GM12892 (cell line): ENCODE measurements around the gene SERPINA5.
"Not testable (repeated sequence)": the region's sequence is repeated elsewhere in the genome, so short reads cannot be mapped to it uniquely, and the experiment has no call there.

Experiments used
- DNase-seq: peaks from one replicate; pipeline ENCODE4 v3.0.0; 2011; ENCODE audit not compliant: insufficient read length
- FAIRE-seq: peaks from 2 replicates; lab custom pipeline; 2011; peaks lifted over from hg19 to GRCh38; lab: Jason Lieb, UNC
- POLR2A ChIP-seq: IDR thresholded peaks from 2 replicates; pipeline ENCODE4 v1.6.1; 2011; ENCODE audit warnings: low read depth, low read length, control low read depth
- POLR2AphosphoS5 ChIP-seq: IDR thresholded peaks from 2 replicates; pipeline ENCODE4 v1.6.1; 2011; ENCODE audit warnings: low read depth, low read length, control low read depth
- TAF1 ChIP-seq: IDR thresholded peaks from 2 replicates; pipeline ENCODE4 v1.6.1; 2011; ENCODE audit warnings: low read depth, mild to moderate bottlenecking, control low read depth, low read length, borderline replicate concordance

Gene SERPINA5

DNA sequence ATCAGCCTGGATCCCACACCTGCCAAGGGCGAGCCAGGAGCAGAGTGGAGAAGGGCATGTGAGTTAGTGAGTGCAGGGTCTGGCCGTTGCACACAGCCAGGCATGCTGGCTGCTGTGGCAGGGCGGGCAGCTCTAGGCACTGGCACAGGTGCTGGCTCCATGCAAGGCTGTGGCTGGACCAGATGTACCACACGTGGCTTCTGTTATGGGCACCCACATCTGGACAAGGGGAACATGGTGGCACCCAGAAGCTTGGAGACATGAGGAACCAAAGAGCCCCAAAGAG is 51.0 kb downstream of the SERPINA5 start:
- TF ChIP-seq POLR2AphosphoS5 = no peak
- TF ChIP-seq TAF1 = no peak
- no peak for TF ChIP-seq POLR2A
- no peak for DNase-seq
- FAIRE-seq = no peak

DNA sequence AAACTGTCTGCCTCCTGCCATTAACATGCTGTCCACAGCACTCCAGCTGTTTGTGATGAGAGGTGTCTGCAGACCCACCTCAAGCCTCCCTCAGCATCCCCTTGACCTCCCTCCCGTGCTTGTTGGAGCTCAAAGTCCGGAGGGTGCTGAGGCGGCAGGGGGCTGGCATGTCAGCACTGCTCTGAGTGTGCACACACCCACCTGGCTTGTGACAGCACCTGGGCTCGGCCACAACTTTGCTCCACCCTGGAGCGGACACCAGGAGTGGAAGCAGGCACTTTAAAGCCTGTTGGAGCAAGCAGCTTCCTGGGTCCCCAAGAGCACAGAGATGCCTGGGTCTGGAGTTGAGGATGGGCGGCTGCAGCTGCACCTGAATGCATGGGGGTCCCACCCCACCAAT is 51.9 kb downstream of the SERPINA5 start:
- FAIRE-seq = no peak
- DNase-seq = no peak
- TF ChIP-seq POLR2A (no peak), TAF1 (no peak), POLR2AphosphoS5 (no peak)

DNA sequence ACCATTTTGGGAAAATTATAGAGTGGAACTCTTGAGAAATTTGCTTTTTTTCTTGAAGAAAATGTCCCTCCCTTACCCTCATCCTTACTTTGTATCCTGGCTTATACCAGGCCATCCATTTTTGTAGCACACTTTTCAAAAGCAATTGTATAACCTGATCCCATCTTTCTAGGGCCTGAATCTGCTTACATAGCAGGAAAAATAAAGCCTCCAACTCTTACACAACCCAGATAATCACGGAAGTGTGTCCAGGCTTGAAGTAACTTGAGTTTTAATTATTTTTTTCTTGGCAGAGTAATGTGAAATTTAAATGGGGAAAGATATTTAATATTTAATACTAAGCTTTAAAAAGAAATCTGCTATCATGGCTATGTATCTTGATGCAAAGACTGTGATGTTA is 53.9 kb downstream of the SERPINA5 start:
- DNase-seq (no peak), FAIRE-seq (no peak)
- TF ChIP-seq TAF1 (no peak), POLR2AphosphoS5 (no peak), POLR2A (no peak)

DNA sequence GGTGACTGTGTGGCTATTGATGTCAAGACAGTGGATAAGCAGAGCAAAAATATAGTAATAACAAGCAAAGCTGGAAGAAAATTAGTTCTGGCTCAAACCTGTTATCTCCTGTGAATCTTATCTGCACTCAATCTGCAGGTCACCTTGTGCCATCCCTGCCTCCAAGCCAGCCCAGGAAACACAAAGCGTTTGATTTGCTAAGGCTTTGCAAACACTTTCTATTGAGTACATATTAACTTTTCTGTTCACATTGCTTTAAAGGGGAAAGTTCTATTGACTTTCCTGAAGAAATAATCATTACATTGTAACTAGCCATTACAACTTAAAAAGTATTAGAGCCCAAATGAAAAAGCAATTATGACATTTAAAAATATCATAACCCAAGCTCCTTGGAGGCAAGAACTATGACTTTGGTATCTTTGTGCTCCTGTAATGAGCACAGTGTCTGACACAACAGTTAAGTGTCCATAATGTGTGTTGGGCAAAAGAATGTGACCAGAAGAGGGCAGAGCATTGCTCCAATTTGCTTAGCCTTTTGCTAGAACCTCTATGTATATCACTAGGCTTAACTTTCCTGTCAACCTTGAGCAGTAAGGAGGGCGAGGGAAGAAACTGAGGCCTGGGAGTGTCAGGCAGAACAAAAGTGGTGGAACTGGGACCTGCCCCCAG is 55.7 kb downstream of the SERPINA5 start:
- TF ChIP-seq TAF1 (no peak), POLR2AphosphoS5 (no peak), POLR2A (no peak)
- no peak for FAIRE-seq
- DNase-seq = no peak

DNA sequence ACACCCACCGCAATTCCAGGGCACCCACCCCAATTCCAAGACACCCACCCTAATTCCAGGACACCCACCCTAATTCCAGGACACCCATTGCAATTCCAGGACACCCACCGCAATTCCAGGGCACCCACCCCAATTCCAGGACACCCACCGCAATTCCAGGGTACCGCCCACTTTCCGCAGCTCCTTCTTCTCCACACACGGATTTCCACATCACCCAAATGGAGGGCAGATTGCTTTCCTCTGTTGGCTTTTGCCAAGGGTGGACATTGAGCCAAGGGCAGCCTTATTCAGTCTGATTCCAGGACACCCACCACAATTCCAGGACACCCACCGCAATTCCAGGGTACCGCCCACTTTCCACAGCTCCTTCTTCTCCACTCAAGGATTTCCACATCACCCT is 56.6 kb downstream of the SERPINA5 start:
- not testable (repeated sequence) for FAIRE-seq, DNase-seq

DNA sequence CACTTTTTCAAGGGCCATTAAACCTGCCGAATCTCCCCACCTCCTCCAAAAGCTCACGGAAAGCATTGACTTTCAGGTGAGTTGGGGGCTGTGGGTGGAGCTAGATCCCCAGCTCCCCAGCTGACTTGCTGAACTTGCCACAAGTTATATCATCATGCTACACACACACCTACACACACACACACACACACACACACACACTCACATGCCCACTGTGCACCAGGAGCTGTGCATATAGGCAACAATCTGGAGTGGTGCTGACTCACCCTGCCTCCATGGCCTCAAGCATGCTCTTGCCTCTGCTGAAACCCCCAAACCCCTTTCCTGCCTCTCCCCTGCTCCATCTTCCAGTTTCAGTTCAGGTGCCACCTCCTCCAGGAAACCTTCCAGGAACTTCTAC is 57.1 kb downstream of the SERPINA5 start:
- FAIRE-seq (no peak), DNase-seq (no peak)
- TF ChIP-seq TAF1 = no peak
- no peak for TF ChIP-seq POLR2A
- TF ChIP-seq POLR2AphosphoS5 = no peak

DNA sequence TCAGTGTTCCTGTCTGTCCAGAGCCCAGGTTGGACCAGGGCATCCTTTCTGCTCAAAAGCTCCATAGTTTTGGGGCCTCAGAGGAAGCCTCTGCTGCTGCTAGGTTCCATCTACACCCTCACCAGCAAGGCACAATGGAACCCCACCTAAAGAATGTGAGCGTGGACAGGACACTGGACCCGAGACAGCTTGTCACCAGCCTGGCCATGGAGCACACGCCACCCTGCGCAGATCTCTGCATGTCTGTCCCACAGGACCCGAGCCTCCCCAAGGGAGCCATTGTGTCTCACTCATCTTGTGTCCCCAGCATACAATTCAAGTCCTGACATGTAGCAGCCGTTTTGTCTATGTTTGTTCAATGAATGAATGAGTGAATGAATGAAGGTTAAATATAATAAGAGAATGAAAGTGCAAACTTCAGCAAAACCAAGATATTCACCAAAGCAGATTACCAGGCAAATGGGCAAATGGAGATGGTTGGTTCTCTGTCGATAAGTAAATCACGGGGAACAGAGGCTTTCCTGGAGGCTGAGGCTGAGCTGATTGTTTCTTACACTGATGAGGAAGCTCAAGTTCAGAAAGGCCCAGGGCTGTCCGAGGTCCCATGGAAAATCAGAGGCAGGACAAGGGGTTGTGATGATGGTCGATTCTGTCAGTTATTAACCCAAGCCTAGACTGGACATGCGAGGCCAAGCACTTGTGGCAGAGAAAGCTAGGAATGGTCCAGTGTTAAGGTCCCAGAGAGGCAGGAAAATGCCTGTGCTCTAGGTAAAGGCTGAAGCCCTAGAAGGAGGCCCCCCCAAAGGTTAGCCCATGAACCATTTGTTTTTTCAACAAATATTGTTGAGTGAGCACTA is 58.0 kb downstream of the SERPINA5 start:
- DNase-seq (no peak), FAIRE-seq (no peak)
- TF ChIP-seq POLR2A (no peak), POLR2AphosphoS5 (no peak), TAF1 (no peak)

DNA sequence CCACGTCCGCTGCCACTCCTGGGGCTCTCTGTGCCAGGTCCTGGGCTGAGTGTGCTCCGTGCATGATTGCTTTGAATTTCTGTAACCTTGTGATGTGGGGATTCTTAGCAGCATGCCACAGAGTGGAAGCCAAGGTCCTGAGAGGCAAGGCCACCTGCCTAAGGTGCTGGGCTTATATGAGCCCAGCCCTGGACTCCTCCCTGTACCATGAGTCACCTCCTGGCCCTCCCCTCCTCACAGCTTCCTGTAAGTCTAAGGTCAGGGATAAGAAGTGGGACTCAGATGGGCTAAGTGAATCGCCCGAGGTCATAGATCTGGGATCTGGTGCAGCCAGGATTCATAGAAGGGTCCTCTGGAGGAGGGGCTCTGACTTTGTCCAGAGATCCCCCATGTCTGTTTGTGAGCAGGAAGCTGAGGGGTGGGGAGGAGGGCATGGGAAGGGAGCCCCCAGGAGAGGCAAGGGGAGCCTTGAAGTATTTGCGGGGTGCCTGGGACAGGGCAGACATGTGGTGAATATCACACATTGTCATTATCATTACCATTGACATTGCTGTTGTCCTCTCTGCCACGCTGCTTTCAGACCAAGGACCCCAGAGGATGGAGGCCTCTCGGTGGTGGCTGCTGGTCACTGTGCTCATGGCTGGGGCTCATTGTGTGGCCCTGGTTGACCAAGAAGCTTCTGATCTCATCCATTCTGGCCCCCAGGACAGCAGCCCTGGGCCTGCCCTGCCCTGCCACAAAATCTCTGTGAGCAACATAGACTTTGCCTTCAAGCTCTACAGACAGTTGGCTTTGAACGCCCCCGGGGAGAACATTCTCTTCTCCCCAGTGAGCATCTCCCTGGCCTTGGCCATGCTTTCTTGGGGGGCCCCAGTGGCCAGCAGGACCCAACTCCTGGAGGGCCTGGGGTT is 59.8 kb downstream of the SERPINA5 start:
- DNase-seq = no peak
- no peak for FAIRE-seq
- TF ChIP-seq TAF1 = no peak
- no peak for TF ChIP-seq POLR2A
- no peak for TF ChIP-seq POLR2AphosphoS5

DNA sequence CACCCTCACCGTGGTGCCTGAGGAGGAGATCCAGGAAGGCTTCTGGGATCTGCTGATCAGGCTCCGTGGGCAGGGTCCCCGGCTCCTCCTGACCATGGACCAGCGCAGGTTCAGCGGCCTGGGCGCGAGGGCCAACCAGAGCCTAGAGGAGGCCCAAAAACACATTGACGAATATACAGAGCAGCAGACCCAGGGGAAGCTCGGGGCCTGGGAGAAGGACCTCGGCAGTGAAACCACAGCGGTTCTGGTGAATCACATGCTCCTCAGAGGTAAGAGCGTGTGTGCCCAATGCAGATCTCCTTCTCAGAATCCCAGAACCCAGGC is 60.4 kb downstream of the SERPINA5 start:
- FAIRE-seq (no peak), DNase-seq (no peak)
- no peak for TF ChIP-seq POLR2AphosphoS5
- no peak for TF ChIP-seq TAF1
- no peak for TF ChIP-seq POLR2A
